MM.1S (cell line): ENCODE results near the gene PNPLA3.

Experiments
- EZH2 ChIP-seq: fragments of 300-600 bp; sonication (generic); optimal IDR thresholded peaks from 2 replicates; pipeline ENCODE3; 2017; ENCODE audit warnings: low read depth, mild to moderate bottlenecking, antibody characterized with exemption, low read length, mixed read lengths
- EZH2phosphoT487 ChIP-seq: fragments of 300-600 bp; sonication (generic); IDR thresholded peaks from 2 replicates; pipeline ENCODE4 v1.6.1; 2018; ENCODE audit warnings: antibody characterized with exemption, low read length
- TF ChIP-seq, protein P1 (sequence below): fragments of 300-600 bp; sonication (generic); IDR thresholded peaks from 2 replicates; pipeline ENCODE4 v1.5.1; 2016; ENCODE audit warnings: antibody characterized with exemption, low read length, mixed read lengths

DNA sequence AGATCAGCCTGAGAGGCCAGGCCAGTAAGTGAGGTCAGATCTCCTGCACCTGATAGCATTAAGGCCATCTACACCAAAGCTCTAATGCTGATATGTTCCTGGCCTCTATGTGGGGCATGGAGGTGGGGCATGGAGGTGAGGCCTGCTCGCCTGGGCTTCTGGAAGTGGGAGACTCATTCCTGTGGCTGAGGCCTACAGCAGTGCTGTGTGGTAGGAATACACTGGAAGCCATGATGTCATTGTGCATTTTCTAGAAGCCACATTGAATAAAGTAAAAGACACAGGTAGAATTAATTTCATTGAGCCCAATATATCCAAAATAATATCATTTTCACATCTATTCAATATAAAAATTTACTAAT lies 2.7 kb downstream of the PNPLA3 start:
- TF ChIP-seq, protein P1, sequence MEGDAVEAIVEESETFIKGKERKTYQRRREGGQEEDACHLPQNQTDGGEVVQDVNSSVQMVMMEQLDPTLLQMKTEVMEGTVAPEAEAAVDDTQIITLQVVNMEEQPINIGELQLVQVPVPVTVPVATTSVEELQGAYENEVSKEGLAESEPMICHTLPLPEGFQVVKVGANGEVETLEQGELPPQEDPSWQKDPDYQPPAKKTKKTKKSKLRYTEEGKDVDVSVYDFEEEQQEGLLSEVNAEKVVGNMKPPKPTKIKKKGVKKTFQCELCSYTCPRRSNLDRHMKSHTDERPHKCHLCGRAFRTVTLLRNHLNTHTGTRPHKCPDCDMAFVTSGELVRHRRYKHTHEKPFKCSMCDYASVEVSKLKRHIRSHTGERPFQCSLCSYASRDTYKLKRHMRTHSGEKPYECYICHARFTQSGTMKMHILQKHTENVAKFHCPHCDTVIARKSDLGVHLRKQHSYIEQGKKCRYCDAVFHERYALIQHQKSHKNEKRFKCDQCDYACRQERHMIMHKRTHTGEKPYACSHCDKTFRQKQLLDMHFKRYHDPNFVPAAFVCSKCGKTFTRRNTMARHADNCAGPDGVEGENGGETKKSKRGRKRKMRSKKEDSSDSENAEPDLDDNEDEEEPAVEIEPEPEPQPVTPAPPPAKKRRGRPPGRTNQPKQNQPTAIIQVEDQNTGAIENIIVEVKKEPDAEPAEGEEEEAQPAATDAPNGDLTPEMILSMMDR: no peak
- TF ChIP-seq EZH2 (no peak), EZH2phosphoT487 (no peak)
